Stimulated activated CD4-positive, alpha-beta T cell treated with anti-CD3 and anti-CD28 coated beads, Interleukin-15, amount 100 ng/mL, for 1 hour (primary cell): Measurements from ENCODE around the gene ARHGEF19.
A peak's percentile ranks its signal among the peaks of the same experiment; 100 is the strongest.
"Not testable (repeated sequence)": the region's sequence is repeated elsewhere in the genome, so short reads cannot be mapped to it uniquely, and the experiment has no call there.

Source experiments
- DNase-seq, 2 donors: peaks; one replicate each; pipeline ENCODE4 v3.0.0-alpha.2; 2020; ENCODE audit warnings: low read depth in 1 of 2, low spot score in 1 of 2

Gene ARHGEF19

GRCh38 chr1:16222716-16223115 lies 10.3 kb upstream of the ARHGEF19 start:
- not testable (repeated sequence) for DNase-seq

DNA sequence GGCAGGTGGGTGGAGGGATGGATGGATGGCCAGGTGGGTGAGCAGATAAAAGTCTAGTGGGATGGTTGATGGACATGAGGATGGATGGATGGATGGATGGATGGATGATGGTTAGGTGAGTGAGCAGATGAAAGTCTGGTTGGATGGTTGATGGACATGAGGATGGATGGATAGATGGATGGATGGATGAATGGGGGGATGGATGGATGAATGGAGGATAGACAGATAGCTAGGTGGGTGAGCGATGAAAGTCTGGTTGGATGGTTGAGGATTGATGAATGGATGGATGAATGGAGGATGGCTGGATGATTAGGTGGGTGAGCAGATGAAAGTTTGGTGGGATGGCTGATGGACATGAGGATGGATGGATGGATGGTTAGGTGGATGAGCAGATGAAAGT lies 9.0 kb upstream of the ARHGEF19 start:
- DNase-seq = no peak

GRCh38 chr1:16219968-16220500 lies 7.6 kb upstream of the ARHGEF19 start:
- no peak for DNase-seq

- DNase-seq = no peak
Observed at GRCh38 chr1:16218674-16219071, 6.2 kb upstream of the ARHGEF19 start.

- no peak for DNase-seq
Observed at GRCh38 chr1:16218014-16218673, 5.7 kb upstream of the ARHGEF19 start.

DNA sequence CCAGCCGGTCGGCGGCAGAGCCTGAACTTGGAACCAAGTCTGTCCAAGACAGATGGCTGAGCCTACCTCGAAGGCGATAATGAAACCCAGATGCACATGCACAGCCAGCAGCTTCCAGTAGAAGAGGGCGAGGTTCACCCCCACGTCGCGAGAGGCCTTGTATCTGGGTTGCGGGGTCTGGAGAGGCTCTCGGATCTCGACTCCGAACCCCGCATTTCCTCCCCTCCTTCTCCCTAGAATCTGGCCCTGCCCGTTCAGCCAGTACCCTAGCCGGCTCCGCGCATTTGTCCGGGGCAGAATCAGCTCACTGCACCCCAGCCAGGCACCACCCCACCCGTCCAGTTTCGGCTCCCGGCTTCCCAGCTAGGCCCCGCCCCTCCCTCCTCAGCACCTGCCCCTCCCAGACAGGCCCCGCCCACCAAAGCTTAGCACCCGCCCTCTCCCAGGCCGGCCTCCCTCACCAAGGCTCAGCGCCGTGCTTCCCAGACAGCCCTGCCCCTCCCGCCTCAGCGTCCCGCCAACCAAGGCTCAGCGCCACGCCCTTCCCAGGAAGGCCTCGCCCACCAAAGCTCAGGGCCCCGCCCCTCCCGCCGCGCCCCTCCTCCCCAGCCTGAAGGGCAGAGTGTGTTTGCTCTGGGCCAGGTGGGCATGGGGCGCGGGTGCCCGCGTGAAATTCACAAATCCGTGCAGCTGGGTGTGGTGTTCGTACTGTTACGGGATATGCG lies 4.8 kb upstream of the ARHGEF19 start:
- DNase-seq = peak; percentile 85 to 87

DNA sequence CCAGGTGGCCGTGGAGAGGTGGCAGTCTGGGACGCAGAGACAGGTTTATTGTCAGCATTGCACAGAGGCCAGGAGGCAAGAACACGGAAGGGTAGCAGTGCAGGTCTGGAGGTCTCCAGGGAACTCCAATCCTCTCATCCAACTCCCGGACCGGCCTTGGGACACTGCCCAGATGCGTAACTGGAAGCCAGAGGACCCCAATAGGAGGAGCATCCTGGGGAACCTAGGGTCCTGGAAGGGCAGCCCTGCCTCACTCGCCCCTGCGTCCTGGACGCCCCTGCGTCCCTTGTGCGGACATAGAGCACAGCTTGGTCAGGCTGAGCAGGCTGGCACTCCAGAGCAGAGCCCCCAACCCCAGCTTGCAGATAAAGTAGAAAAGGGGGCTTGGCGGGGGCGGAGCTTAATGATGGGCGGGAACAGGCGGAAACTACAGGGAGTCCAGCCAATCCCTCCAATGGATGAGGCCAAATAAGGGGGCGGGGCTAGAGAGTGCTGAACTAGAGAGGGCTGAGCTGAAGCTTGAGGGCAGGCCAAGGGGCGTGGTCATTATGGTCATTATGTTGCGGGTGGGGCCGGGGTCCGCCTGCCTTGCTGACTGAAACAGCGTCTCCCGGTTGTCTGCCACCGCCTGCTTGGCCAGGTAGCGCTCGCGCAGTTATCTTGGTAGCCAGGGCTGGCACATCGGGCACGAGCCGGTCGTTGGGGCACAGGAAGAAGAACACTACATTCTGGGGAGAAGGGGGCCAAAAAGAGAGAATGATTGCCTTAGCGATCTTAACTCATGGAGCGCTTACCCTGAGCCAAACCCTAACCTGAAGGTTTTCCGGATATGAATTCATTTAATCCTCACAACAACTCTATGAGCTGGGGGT lies 3.7 kb upstream of the ARHGEF19 start:
- peak in 1 of 2 donors; percentile 12 for DNase-seq

DNA sequence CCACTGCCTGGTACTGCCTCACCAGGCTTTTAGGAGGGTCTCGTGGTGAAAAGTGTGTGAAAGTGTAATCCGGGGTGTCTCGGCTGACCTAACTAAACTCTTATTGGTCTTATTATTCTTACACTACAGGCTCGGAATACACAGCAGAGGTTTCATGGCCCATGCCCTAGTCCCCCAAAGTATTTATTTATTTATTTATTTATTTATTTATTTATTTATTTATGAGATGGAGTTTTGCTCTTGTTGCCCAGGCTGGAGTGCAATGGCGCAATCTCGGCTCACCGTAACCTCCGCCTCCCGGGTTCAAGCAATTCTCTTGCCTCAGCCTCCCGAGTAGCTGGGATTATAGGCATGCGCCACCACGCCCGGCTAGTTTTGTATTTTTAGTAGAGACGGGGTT lies 2.8 kb upstream of the ARHGEF19 start:
- not testable (repeated sequence) for DNase-seq

DNA sequence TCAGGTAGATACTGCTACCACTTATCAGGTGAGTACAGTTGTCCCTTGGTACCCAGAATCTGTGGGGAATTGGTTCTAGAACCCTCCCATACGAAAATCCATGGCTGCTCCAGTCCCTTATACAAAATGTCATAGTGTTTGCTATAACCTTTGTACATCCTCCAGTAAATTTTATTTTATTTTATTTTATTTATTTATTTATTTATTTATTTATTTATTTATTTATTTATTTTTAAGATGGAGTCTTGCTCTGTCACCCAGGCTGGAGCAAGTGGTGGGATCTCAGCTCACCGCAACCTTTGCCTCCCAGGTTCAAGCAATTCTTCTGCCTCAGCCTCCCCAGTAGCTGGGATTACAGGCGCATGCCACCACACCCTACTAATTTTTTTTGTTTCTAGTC lies 1.1 kb upstream of the ARHGEF19 start:
- DNase-seq = not testable (repeated sequence)

GRCh38 chr1:16213013-16213412 lies 561 bp upstream of the ARHGEF19 start:
- no peak for DNase-seq

DNA sequence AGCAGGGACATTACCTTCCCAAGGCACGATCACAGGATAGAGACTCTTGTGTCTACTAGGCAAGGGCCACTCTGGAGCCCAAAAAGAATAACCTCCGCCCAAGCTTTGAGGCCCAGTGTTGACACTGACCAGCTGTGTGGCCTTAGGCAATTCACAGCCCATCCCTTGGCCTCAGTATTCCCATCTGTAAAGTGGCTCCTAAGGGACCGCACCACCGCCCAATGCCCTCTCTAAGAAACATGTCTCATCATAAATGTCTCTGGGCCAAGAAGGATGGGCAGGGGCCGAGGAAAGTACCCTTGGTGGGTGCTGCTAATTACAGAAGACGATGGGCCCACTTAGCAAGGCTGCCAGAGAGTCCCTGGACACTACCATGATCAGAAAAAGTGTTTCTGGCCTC lies 628 bp downstream of the ARHGEF19 start:
- DNase-seq = no peak

- no peak for DNase-seq
Observed at GRCh38 chr1:16210581-16210980, 1.9 kb downstream of the ARHGEF19 start.

- no peak for DNase-seq
Observed at GRCh38 chr1:16209847-16210407, 2.5 kb downstream of the ARHGEF19 start.

- DNase-seq = no peak
Observed at GRCh38 chr1:16209132-16209846, 3.2 kb downstream of the ARHGEF19 start.

DNA sequence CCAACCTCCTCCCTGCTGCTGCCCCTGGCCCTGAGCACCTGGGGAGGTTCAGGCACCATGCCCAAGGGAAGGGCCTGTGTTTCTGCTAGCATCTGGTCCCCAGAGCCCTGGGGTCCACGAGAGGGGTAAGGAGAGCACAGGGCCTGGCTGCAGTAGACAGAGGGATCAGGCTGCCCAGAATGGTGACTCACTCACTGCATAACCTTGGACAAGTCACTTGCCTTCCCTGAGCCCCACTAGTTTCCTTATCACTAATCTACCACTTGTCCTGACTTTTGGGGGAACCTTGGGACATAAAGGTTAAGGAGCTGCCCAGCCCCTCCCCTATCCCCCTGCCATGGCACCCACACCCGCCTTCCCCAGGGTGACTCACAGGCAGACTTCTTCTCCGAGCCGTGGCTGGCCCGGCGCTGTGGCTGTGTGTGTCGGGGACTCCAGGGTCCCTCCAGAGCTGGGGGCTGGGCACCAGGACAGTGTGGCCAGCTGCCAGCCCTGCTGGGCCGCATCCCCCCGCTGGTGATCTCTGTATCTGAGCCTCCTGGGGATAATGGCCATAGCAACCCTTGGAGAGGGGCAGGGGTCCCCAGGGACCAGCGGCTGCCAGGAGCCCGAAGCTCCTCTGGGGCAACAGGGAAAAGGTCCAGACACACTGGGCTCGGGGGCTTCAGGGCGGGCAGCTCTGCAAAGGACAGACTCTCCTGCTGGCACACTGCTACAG lies 4.0 kb downstream of the ARHGEF19 start:
- DNase-seq = no peak

DNA sequence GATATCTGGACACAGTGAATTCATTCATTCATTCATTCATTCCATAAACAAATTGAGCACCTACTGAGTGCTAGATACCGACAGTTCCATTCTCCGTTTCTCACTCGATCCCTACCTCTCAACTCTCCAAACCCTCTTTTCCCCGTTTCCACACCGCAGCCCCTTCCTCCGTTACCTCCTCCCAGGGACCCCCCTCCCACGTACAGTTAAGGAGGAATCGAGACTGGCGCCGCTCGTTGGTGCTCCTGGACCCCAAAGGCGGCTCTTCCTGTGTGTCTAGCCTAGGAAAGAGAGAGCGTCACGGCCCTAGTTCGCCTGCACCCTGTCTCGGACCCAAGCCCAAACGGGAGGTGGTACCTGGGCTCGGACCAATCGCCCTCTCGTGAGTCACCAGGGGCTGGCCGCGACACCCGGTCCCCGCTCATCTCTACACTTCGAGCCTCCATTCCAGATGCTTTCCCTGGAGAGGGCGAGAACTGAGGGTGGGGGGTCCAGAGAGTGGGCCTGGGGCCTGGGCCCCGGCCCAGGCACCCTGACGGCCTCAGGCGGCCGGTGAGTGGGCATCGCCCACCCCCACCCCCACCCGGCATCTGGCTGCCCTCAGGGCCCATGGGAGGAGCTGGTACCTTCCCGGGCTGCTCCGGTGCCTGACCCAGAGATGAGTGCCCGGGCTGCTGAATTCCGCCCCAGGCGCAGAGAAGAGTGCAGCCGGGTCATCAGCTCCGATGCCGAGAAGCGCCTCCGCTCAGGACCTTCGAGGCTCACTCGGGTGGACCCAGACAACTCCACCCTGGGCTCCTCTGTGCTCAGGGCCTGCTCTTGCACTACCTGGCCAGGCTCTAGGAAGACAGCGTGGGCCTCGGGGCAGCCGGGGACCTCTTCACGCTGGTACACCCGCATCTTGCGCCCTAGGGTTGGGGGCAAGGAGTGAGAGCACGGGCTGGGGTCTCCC lies 4.9 kb downstream of the ARHGEF19 start:
- DNase-seq = no peak

GRCh38 chr1:16206547-16207317 lies 5.7 kb downstream of the ARHGEF19 start:
- peak; percentile 84 to 88 for DNase-seq

DNA sequence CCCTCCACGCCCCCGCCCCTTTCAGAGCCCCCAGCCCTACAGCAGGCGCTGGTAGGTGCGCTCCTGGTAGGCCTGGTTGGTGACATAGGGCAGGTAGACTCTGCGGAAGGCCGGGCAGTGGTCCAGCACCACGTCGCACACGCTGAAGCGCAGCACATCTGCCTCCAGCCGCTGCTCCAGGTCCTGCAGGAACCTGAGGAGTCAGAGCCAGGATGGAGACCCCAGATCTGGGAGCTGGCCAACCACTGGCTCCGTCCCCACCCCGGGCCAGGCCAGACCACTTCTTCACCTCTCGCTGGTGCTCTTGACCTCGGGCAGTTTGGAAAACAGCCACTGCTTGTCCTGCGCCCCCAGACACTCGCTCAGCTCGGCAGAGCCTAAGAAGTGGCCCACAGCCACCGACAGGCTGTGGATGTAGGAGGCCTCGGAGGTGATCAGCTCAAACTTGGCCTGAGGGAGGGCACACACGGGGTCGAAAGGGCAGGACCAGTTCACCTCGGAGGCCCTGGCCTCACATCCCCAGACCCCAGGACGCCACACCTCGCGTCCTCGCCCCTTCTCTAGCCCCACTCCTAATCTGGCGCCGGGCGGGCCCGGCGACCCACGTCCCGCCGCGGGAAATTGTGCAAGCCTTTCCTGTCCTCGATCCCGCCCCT lies 6.4 kb downstream of the ARHGEF19 start:
- DNase-seq = no peak
